H1 (cell line): ENCODE data around the gene CA10. TPM values are rescaled to one million over a fixed set of nuclear protein-coding genes. Genes with fewer than 3 reads are reported as not detected.

ENCODE experiments used
- CTCF ChIA-PET: fragments of 300-600 bp; sonication (Branson Sonifier 250); formaldehyde crosslinking; loops from one replicate; lab custom pipeline; 2021; ENCODE audit not compliant: partially characterized antibody; lab: Charles Lee
- POLR2A ChIA-PET: fragments of 300-600 bp; sonication (Branson Sonifier 250); formaldehyde crosslinking; loops from one replicate; lab custom pipeline; 2021; ENCODE audit warnings: inconsistent platforms; ENCODE audit not compliant: partially characterized antibody; lab: Charles Lee
- DNase-seq, 2 experiments: peaks; one replicate each; pipeline versions ENCODE4 v3.0.0 to v3.0.0-alpha.2; 2010 to 2022; ENCODE audit warnings: low spot score in 2 of 2, low read depth in 1 of 2, mixed read lengths in 1 of 2
- FAIRE-seq: peaks from 2 replicates; lab custom pipeline; 2011; peaks lifted over from hg19 to GRCh38; lab: Jason Lieb, UNC
- H2AFZ ChIP-seq: 2 replicates; pipeline ENCODE4 v1.8.1; 2012; ENCODE audit warnings: low read length, inconsistent platforms
- H2AK5ac ChIP-seq: 2 replicates; pipeline ENCODE4 v1.6.1; 2013; ENCODE audit warnings: low read depth, low read length
- H2BK120ac ChIP-seq: replicated peaks from 2 replicates; pipeline ENCODE3; 2013; ENCODE audit warnings: low read depth, low read length, inconsistent platforms
- H2BK12ac ChIP-seq: 2 replicates; pipeline ENCODE4 v1.6.1; 2013; ENCODE audit warnings: low read depth, low read length
- H2BK15ac ChIP-seq: 2 replicates; pipeline ENCODE4 v1.6.1; 2013; ENCODE audit warnings: low read length
- H2BK20ac ChIP-seq: 2 replicates; pipeline ENCODE4 v1.6.1; 2013; ENCODE audit warnings: low read length
- H2BK5ac ChIP-seq: 2 replicates; pipeline ENCODE4 v1.6.1; 2013; ENCODE audit warnings: low read depth, low read length
- H3K14ac ChIP-seq: 2 replicates; pipeline ENCODE4 v1.6.1; 2013; ENCODE audit warnings: inconsistent platforms; ENCODE audit not compliant: insufficient read length
- H3K18ac ChIP-seq: 2 replicates; pipeline ENCODE4 v1.6.1; 2013; ENCODE audit warnings: low read length; ENCODE audit errors: extremely low read depth
- H3K23ac ChIP-seq: 2 replicates; pipeline ENCODE4 v1.6.1; 2013; ENCODE audit warnings: inconsistent platforms; ENCODE audit not compliant: insufficient read length
- H3K23me2 ChIP-seq: 2 replicates; pipeline ENCODE4 v1.6.1; 2013; ENCODE audit warnings: low read depth, low read length
- H3K27ac ChIP-seq: 2 replicates; pipeline ENCODE4 v1.6.1; 2011; ENCODE audit warnings: low read depth, low read length, inconsistent platforms
- H3K27me3 ChIP-seq, 4 experiments: replicated peaks in 1 of 4; 1 replicate in 1 of 4; 2 replicates in 3 of 4; pipeline versions ENCODE4 v1.6.1 to v1.8.1; 2011 to 2013; ENCODE audit warnings: low read length in 3 of 4, mild to moderate bottlenecking in 3 of 4, inconsistent platforms in 2 of 4, mixed read lengths in 2 of 4, moderate library complexity in 1 of 4; ENCODE audit not compliant: control insufficient read depth in 3 of 4, insufficient read depth in 3 of 4; ENCODE audit errors: extremely low read depth in 1 of 4
- H3K36me3 ChIP-seq, 4 experiments: 2 replicates each; pipeline versions ENCODE4 v1.6.1 to v1.8.1; 2011 to 2013; ENCODE audit warnings: mild to moderate bottlenecking in 4 of 4, low read length in 3 of 4, moderate library complexity in 2 of 4, control low read depth in 1 of 4, inconsistent platforms in 1 of 4; ENCODE audit not compliant: insufficient read depth in 4 of 4, control insufficient read depth in 2 of 4
- H3K4ac ChIP-seq: replicated peaks from 2 replicates; pipeline ENCODE3; 2013; ENCODE audit warnings: low read length, low read depth, mixed read lengths, inconsistent platforms; ENCODE audit not compliant: insufficient read length
- H3K4me1 ChIP-seq, 4 experiments: replicated peaks in 1 of 4; 1 replicate in 1 of 4; 2 replicates in 3 of 4; pipeline versions ENCODE4 v1.6.1 to v1.8.1; 2011 to 2013; ENCODE audit warnings: low read length in 3 of 4, inconsistent platforms in 2 of 4, mixed read lengths in 1 of 4; ENCODE audit not compliant: insufficient read depth in 4 of 4, control insufficient read depth in 3 of 4
- H3K4me2 ChIP-seq, 2 experiments: 2 replicates each; pipeline versions ENCODE4 v1.6.1 to v1.8.1; 2011 to 2013; ENCODE audit warnings: low read depth in 2 of 2, low read length in 2 of 2, control low read depth in 1 of 2, inconsistent platforms in 1 of 2, mild to moderate bottlenecking in 1 of 2; ENCODE audit not compliant: insufficient read depth in 1 of 2
- H3K4me3 ChIP-seq, 4 experiments: fragments of 200-600, 300-600 bp in 1 of 4; sonication (generic), shearing (Covaris generic), sonication (Bioruptor Twin) in 1 of 4; 2 replicates each; pipeline versions ENCODE4 v1.5.1 to v1.8.1; 2011 to 2016; ENCODE audit warnings: low read length in 4 of 4, low read depth in 3 of 4, control low read depth in 2 of 4, inconsistent platforms in 2 of 4, mild to moderate bottlenecking in 2 of 4, mixed read lengths in 1 of 4, moderate library complexity in 1 of 4; ENCODE audit not compliant: insufficient read depth in 2 of 4; ENCODE audit errors: extremely low read depth in 1 of 4
- H3K56ac ChIP-seq: replicated peaks from 2 replicates; pipeline ENCODE3; 2013; ENCODE audit warnings: low read depth, mild to moderate bottlenecking, mixed read lengths, low read length, inconsistent platforms; ENCODE audit not compliant: insufficient read length
- H3K79me1 ChIP-seq: 2 replicates; pipeline ENCODE4 v1.6.1; 2013; ENCODE audit warnings: low read depth, low read length, control low read depth
- H3K79me2 ChIP-seq, 2 experiments: 2 replicates each; pipeline versions ENCODE4 v1.6.1 to v1.8.1; 2012 to 2013; ENCODE audit warnings: low read length in 2 of 2, mild to moderate bottlenecking in 2 of 2, inconsistent platforms in 1 of 2; ENCODE audit not compliant: insufficient read depth in 2 of 2, control insufficient read depth in 1 of 2
- H3K9ac ChIP-seq, 4 experiments: replicated peaks in 1 of 4; 1 replicate in 1 of 4; 2 replicates in 3 of 4; pipeline versions ENCODE4 v1.6.1 to v1.8.1; 2011 to 2013; ENCODE audit warnings: low read depth in 3 of 4, low read length in 3 of 4, control low read depth in 2 of 4, mild to moderate bottlenecking in 2 of 4, moderate library complexity in 2 of 4, inconsistent platforms in 1 of 4; ENCODE audit errors: extremely low read depth in 1 of 4
- H3K9me3 ChIP-seq, 2 experiments: 2 replicates each; pipeline versions ENCODE4 v1.6.1 to v1.8.1; 2012 to 2013; ENCODE audit warnings: mild to moderate bottlenecking in 2 of 2, moderate library complexity in 2 of 2, control low read depth in 1 of 2, inconsistent platforms in 1 of 2, low read depth in 1 of 2, low read length in 1 of 2, mixed read lengths in 1 of 2; ENCODE audit not compliant: insufficient read depth in 2 of 2
- H4K20me1 ChIP-seq, 2 experiments: replicated peaks in 1 of 2; 2 replicates each; pipeline versions ENCODE3 to v1.8.1; 2011 to 2013; ENCODE audit warnings: inconsistent platforms in 2 of 2, low read length in 2 of 2, mild to moderate bottlenecking in 1 of 2; ENCODE audit not compliant: insufficient read depth in 2 of 2, control insufficient read depth in 1 of 2
- H4K5ac ChIP-seq: 2 replicates; pipeline ENCODE4 v1.6.1; 2013; ENCODE audit warnings: low read length, low read depth, mixed read lengths, inconsistent platforms; ENCODE audit not compliant: insufficient read length
- H4K8ac ChIP-seq: 2 replicates; pipeline ENCODE4 v1.8.0; 2013; ENCODE audit warnings: mild to moderate bottlenecking, moderate library complexity, low read length, inconsistent platforms; ENCODE audit not compliant: insufficient read depth; ENCODE audit errors: extremely low read depth
- H4K91ac ChIP-seq: replicated peaks from 2 replicates; pipeline ENCODE3; 2013; ENCODE audit warnings: low read length, mixed read lengths, inconsistent platforms; ENCODE audit not compliant: insufficient read length
- ATF3 ChIP-seq: IDR thresholded peaks from 2 replicates; pipeline ENCODE4 v1.6.1; 2011; ENCODE audit warnings: low read depth, mild to moderate bottlenecking, low read length; ENCODE audit not compliant: insufficient read depth
- E2F6 ChIP-seq: IDR thresholded peaks from 2 replicates; pipeline ENCODE4 v1.6.1; 2012; ENCODE audit warnings: inconsistent platforms
- MAX ChIP-seq: IDR thresholded peaks from 2 replicates; pipeline ENCODE4 v1.6.1; 2012; ENCODE audit warnings: inconsistent platforms
- POLR2A ChIP-seq, 2 experiments: IDR thresholded peaks; 1 replicate in 1 of 2; 2 replicates in 1 of 2; pipeline ENCODE4 v1.6.1; 2011; ENCODE audit warnings: low read depth in 2 of 2, low read length in 2 of 2, mild to moderate bottlenecking in 2 of 2; ENCODE audit errors: control extremely low read depth in 1 of 2
- RAD21 ChIP-seq, 2 experiments: IDR thresholded peaks in 1 of 2; conservative IDR thresholded peaks in 1 of 2; 2 replicates each; pipeline ENCODE4 v1.6.1; 2011; ENCODE audit warnings: low read depth in 2 of 2, low read length in 2 of 2, improper control_type of control experiment in 1 of 2, inconsistent platforms in 1 of 2, mild to moderate bottlenecking in 1 of 2, moderate library complexity in 1 of 2
- SIX5 ChIP-seq: IDR thresholded peaks from 2 replicates; pipeline ENCODE4 v1.6.1; 2011; ENCODE audit warnings: mild to moderate bottlenecking, low read depth, low read length
- SRF ChIP-seq: IDR thresholded peaks from 2 replicates; pipeline ENCODE4 v1.6.1; 2011; ENCODE audit warnings: mild to moderate bottlenecking, low read depth, low read length, moderate library complexity
- TAF1 ChIP-seq: IDR thresholded peaks from 2 replicates; pipeline ENCODE4 v1.6.1; 2011; ENCODE audit warnings: mild to moderate bottlenecking, low read depth, low read length
- TAF7 ChIP-seq: optimal IDR thresholded peaks from 2 replicates; pipeline ENCODE3; 2011; ENCODE audit warnings: low read depth, mild to moderate bottlenecking, inconsistent platforms, low read length, moderate library complexity, borderline replicate concordance
- TBP ChIP-seq: IDR thresholded peaks from 2 replicates; pipeline ENCODE4 v1.6.1; 2011; ENCODE audit warnings: low read depth, low read length, improper control_type of control experiment
- TEAD4 ChIP-seq: IDR thresholded peaks from 2 replicates; pipeline ENCODE4 v1.6.1; 2012; ENCODE audit warnings: low read depth, low read length, inconsistent platforms, mixed read lengths
- USF2 ChIP-seq: IDR thresholded peaks from 2 replicates; pipeline ENCODE4 v1.6.1; 2011; ENCODE audit warnings: low read length, improper control_type of control experiment
- ZNF274 ChIP-seq: IDR thresholded peaks from 2 replicates; pipeline ENCODE4 v1.7.0; 2012; ENCODE audit warnings: low read length, borderline replicate concordance; ENCODE audit errors: extremely low read depth
- polyA plus RNA-seq, 7 experiments: library from polyadenylated mRNA; depleted of rRNA in 3 of 7; stranded (reverse) in 5 of 7; unstranded in 2 of 7; fragments of >200 nt in 5 of 7; fragments of 200-250 nt in 2 of 7; gene quantifications; 1 replicate in 5 of 7; 2 replicates in 1 of 7; 4 replicates in 1 of 7; pipeline versions ENCODE4 v1.2.1 to v1.2.3, GENCODE V29; 2011 to 2013; ENCODE audit warnings: missing spikeins in 2 of 7, mixed read lengths in 2 of 7
- total RNA-seq: library from RNA; stranded (reverse); fragmentation: NEBNext Ultra II Directional; extraction: Animal tissue kit (Norgen Biotek cat#: 25700); gene quantifications from 2 replicates; pipeline ENCODE4 v1.2.1, GENCODE V29; 2021

Gene CA10
- total and polyA plus RNA-seq, 2 of the 8 experiments (the other 6 are each of a cell fraction or from before 2014, with no cell fraction given), result 0.60 to 0.63 TPM

- Histone ChIP-seq H4K5ac (no peak overlapping the region), H3K27me3 (no peaks in the 10 kb centered on the region), H3K56ac (no peak overlapping the region), H3K9me3 (no peaks in the 10 kb centered on the region), H4K20me1 (no peaks in the 10 kb centered on the region), H4K8ac (no peak overlapping the region), H2BK5ac (no peak overlapping the region), H4K91ac (no peak overlapping the region), H3K4me3 (no peak overlapping the region), H3K23ac (no peak overlapping the region), H2BK120ac (no peak overlapping the region), H3K27ac (no peak overlapping the region), H2BK20ac (no peak overlapping the region), H2AFZ (no peak overlapping the region), H3K4me2 (no peak overlapping the region), H2BK12ac (no peak overlapping the region), H3K9ac (no peak overlapping the region), H3K18ac (no peak overlapping the region), H3K4ac (no peak overlapping the region), H3K79me1 (no peaks in the 10 kb centered on the region), H3K36me3 (no peaks in the 10 kb centered on the region), H2BK15ac (no peak overlapping the region), H3K23me2 (no peaks in the 10 kb centered on the region), H3K79me2 (no peaks in the 10 kb centered on the region), H2AK5ac (no peak overlapping the region), H3K14ac (no peak overlapping the region), H3K4me1 (no peaks in the 10 kb centered on the region)
- ChIA-PET POLR2A (no interaction called here), CTCF (no interaction called here)
- no peak for DNase-seq
- no peak for FAIRE-seq
- TF ChIP-seq TEAD4 (no peak), USF2 (no peak), ZNF274 (no peak), E2F6 (no peak), POLR2A (IDR thresholded peaks at IDR 0.05; ENCODE audit: control extremely low read depth in 1 of 2, low read depth in 2 of 2, low read length in 2 of 2) (no peak), TBP (no peak), SIX5 (no peak), TAF1 (no peak), TAF7 (no peak), SRF (no peak), MAX (no peak), RAD21 (IDR thresholded peaks at IDR 0.05 in 1 of 2, conservative IDR thresholded peaks at IDR 0.05 in 1 of 2; ENCODE audit: low read depth in 2 of 2, low read length in 2 of 2) (no peak), ATF3 (no peak)
Measured at GRCh38 chr17:51995797-51996403, 162.6 kb downstream of the CA10 start.
